GM23338 (cell line): ENCODE results near the gene FIP1L1. TPM values are rescaled to one million over a fixed set of nuclear protein-coding genes. Genes with fewer than 3 reads are reported as not detected.
"Not testable (repeated sequence)": the region's sequence is repeated elsewhere in the genome, so short reads cannot be mapped to it uniquely, and the experiment has no call there.

Experiments used
- ATAC-seq: fragments of 200-7000 bp; cut with Tn5 transposase; 3 replicates; pipeline ENCODE4 v1.9.1; 2020
- DNase-seq: peaks from one replicate; pipeline ENCODE4 v3.0.0-alpha.2; 2015; ENCODE audit warnings: low spot score
- H2AFZ ChIP-seq: fragments of 200-600 bp; sonication (generic); 2 replicates; pipeline ENCODE4 v1.8.0; 2016; ENCODE audit warnings: antibody characterized with exemption, mild to moderate bottlenecking, moderate library complexity
- H3F3A ChIP-seq: fragments of 200-600 bp; sonication (generic); replicated peaks from 2 replicates; pipeline ENCODE4 v1.8.0; 2017; ENCODE audit warnings: antibody characterized with exemption, mixed run types, low read depth
- H3K27ac ChIP-seq: fragments of 200-600 bp; sonication (generic); 2 replicates; pipeline ENCODE4 v1.6.1; 2016; ENCODE audit warnings: low read depth
- H3K27me3 ChIP-seq: fragments of 200-600 bp; sonication (generic); 2 replicates; pipeline ENCODE4 v1.8.0; 2016; ENCODE audit warnings: mild to moderate bottlenecking, mixed run types, moderate library complexity; ENCODE audit not compliant: insufficient read depth
- H3K36me3 ChIP-seq: fragments of 200-600 bp; sonication (generic); 2 replicates; pipeline ENCODE4 v1.8.0; 2016; ENCODE audit warnings: mild to moderate bottlenecking; ENCODE audit not compliant: insufficient read depth
- H3K4me1 ChIP-seq: fragments of 200-600 bp; sonication (generic); 2 replicates; pipeline ENCODE4 v1.8.0; 2016; ENCODE audit warnings: mild to moderate bottlenecking, moderate library complexity; ENCODE audit not compliant: insufficient read depth
- H3K4me2 ChIP-seq: fragments of 200-600 bp; sonication (generic); 2 replicates; pipeline ENCODE4 v1.7.1; 2017; ENCODE audit warnings: mixed run types
- H3K4me3 ChIP-seq: fragments of 200-600 bp; sonication (generic); 2 replicates; pipeline ENCODE4 v1.6.1; 2016; ENCODE audit warnings: mixed run types
- H3K79me2 ChIP-seq: fragments of 200-600 bp; sonication (generic); replicated peaks from 2 replicates; pipeline ENCODE4 v1.8.0; 2017; ENCODE audit warnings: mild to moderate bottlenecking; ENCODE audit not compliant: insufficient read depth
- H3K9me2 ChIP-seq: fragments of 200-600 bp; sonication (generic); 2 replicates; pipeline ENCODE4 v1.8.0; 2017; ENCODE audit not compliant: insufficient read depth
- H4K20me1 ChIP-seq: fragments of 200-600 bp; sonication (generic); replicated peaks from 2 replicates; pipeline ENCODE4 v1.8.0; 2017; ENCODE audit warnings: mild to moderate bottlenecking; ENCODE audit not compliant: insufficient read depth
- H3K27ac Mint-ChIP-seq: 2 replicates; pipeline ENCODE4 v1.8.0; 2020; ENCODE audit warnings: inconsistent platforms, mild to moderate bottlenecking, moderate library complexity, mixed read lengths
- H3K27me3 Mint-ChIP-seq: 3 replicates; pipeline ENCODE4 v1.8.0; 2022; ENCODE audit warnings: low read depth, mild to moderate bottlenecking, moderate library complexity, mixed read lengths, inconsistent platforms; ENCODE audit not compliant: insufficient read depth, poor library complexity
- H3K36me3 Mint-ChIP-seq: 3 replicates; pipeline ENCODE4 v1.8.0; 2021; ENCODE audit warnings: low read depth, mild to moderate bottlenecking, inconsistent platforms, moderate library complexity, mixed read lengths
- H3K4me1 Mint-ChIP-seq: 3 replicates; pipeline ENCODE4 v1.8.0; 2020; ENCODE audit warnings: mild to moderate bottlenecking, inconsistent platforms, mixed read lengths
- H3K4me3 Mint-ChIP-seq: 3 replicates; pipeline ENCODE4 v1.8.0; 2021; ENCODE audit warnings: moderate library complexity, mild to moderate bottlenecking, inconsistent platforms, mixed read lengths
- H3K9me3 Mint-ChIP-seq: 3 replicates; pipeline ENCODE4 v1.8.0; 2020; ENCODE audit warnings: moderate library complexity, mild to moderate bottlenecking, inconsistent platforms, mixed read lengths
- CREB1 ChIP-seq: fragments of 250-450 bp; sonication (Bioruptor Pico); IDR thresholded peaks from 2 replicates; pipeline ENCODE4 v1.5.0; 2020; ENCODE audit warnings: low read depth, mild to moderate bottlenecking, moderate library complexity
- CTCF ChIP-seq, 2 experiments: fragments of 200-600 bp in 1 of 2; sonication (generic) in 1 of 2; conservative IDR thresholded peaks; 2 replicates each; pipeline versions ENCODE4 v1.5.1 to v1.6.1; 2016 to 2017; ENCODE audit warnings: antibody characterized with exemption in 2 of 2, low read depth in 2 of 2, mild to moderate bottlenecking in 2 of 2, moderate library complexity in 1 of 2
- EZH2 ChIP-seq: fragments of 200-600 bp; sonication (generic); IDR thresholded peaks from one replicate; pipeline ENCODE4 v1.8.0; 2017; ENCODE audit warnings: antibody characterized with exemption, mild to moderate bottlenecking, low read depth; ENCODE audit not compliant: unreplicated experiment
- EZH2phosphoT487 ChIP-seq: fragments of 200-600 bp; sonication (generic); IDR thresholded peaks from one replicate; pipeline ENCODE4 v1.8.1; 2018; ENCODE audit warnings: antibody characterized with exemption; ENCODE audit not compliant: unreplicated experiment
- JUNB ChIP-seq: IDR thresholded peaks from one replicate; pipeline ENCODE4 v1.6.1; 2016; ENCODE audit warnings: antibody characterized with exemption; ENCODE audit not compliant: unreplicated experiment
- NANOG ChIP-seq: IDR thresholded peaks from 2 replicates; pipeline ENCODE4 v1.6.1; 2016; ENCODE audit warnings: antibody characterized with exemption, borderline replicate concordance
- POLR2AphosphoS5 ChIP-seq: IDR thresholded peaks from 2 replicates; pipeline ENCODE4 v1.6.1; 2016; ENCODE audit warnings: antibody characterized with exemption, low read depth
- STAT1 ChIP-seq: IDR thresholded peaks from one replicate; pipeline ENCODE4 v1.6.1; 2016; ENCODE audit warnings: antibody characterized with exemption; ENCODE audit not compliant: unreplicated experiment
- polyA plus RNA-seq: library from polyadenylated mRNA; unstranded; fragments of >200 nt; fragmentation: Nextera tagmentation; extraction: Ambion mirVana; gene quantifications from 2 replicates; pipeline ENCODE4 v1.2.1, GENCODE V29; 2016
- total RNA-seq: library from RNA; depleted of rRNA; stranded (reverse); fragments of >200 nt; shearing (Covaris generic); gene quantifications from 2 replicates; pipeline ENCODE4 v1.2.3, GENCODE V29; 2014
- TF ChIP-seq, protein P1 (sequence below): fragments of 250-450 bp; sonication (Bioruptor Pico); IDR thresholded peaks from 2 replicates; pipeline ENCODE4 v1.5.0; 2020; ENCODE audit warnings: mild to moderate bottlenecking, moderate library complexity

The FIP1L1 gene
- total and polyA plus RNA-seq, 2 experiments from 2014 or later, result 43.3 to 54.0 TPM

DNA sequence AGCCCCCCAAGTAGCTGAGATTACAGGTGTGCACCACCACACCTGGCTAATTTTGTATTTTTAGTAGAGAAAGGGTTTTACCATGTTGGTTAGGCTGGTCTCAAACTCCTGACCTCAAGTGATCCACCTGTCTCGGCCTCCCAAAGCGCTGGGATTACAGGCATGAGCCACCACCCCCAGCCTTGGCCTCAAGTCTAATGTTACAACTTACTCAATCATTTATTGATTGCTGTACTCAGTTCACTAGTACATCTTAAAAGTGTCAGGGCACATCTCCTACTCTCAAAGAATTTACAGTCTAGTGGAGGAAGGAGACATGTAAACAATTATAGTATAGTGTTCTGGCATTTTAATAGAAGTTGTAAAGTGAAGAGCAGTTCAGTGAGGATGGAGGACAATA lies 31.0 kb upstream of the FIP1L1 start:
- H4K20me1 ChIP-seq, H3K27ac Mint-ChIP-seq, H3K27me3 Mint-ChIP-seq, H3K4me3 Mint-ChIP-seq, H3K4me1 Mint-ChIP-seq, H3K79me2 ChIP-seq, H3K4me3 ChIP-seq, H3K9me2 ChIP-seq, ATAC-seq, H3K4me2 ChIP-seq, H3K27ac ChIP-seq, H3K36me3 Mint-ChIP-seq, H3K27me3 ChIP-seq, H3K36me3 ChIP-seq, DNase-seq, H3K4me1 ChIP-seq, H2AFZ ChIP-seq, H3F3A ChIP-seq, H3K9me3 Mint-ChIP-seq: not testable (repeated sequence)

- H3K27ac ChIP-seq, result no peak overlapping the region
- no peak for TF ChIP-seq NANOG
- no peak for TF ChIP-seq JUNB
- no peak for TF ChIP-seq STAT1
- TF ChIP-seq CREB1 (CRISPR knock-in tag), result no peak
- TF ChIP-seq EZH2phosphoT487, result no peak
- no peak for TF ChIP-seq CTCF (conservative IDR thresholded peaks at IDR 0.05; ENCODE audit: low read depth in 2 of 2)
- TF ChIP-seq EZH2, result no peak
- TF ChIP-seq, protein P1, sequence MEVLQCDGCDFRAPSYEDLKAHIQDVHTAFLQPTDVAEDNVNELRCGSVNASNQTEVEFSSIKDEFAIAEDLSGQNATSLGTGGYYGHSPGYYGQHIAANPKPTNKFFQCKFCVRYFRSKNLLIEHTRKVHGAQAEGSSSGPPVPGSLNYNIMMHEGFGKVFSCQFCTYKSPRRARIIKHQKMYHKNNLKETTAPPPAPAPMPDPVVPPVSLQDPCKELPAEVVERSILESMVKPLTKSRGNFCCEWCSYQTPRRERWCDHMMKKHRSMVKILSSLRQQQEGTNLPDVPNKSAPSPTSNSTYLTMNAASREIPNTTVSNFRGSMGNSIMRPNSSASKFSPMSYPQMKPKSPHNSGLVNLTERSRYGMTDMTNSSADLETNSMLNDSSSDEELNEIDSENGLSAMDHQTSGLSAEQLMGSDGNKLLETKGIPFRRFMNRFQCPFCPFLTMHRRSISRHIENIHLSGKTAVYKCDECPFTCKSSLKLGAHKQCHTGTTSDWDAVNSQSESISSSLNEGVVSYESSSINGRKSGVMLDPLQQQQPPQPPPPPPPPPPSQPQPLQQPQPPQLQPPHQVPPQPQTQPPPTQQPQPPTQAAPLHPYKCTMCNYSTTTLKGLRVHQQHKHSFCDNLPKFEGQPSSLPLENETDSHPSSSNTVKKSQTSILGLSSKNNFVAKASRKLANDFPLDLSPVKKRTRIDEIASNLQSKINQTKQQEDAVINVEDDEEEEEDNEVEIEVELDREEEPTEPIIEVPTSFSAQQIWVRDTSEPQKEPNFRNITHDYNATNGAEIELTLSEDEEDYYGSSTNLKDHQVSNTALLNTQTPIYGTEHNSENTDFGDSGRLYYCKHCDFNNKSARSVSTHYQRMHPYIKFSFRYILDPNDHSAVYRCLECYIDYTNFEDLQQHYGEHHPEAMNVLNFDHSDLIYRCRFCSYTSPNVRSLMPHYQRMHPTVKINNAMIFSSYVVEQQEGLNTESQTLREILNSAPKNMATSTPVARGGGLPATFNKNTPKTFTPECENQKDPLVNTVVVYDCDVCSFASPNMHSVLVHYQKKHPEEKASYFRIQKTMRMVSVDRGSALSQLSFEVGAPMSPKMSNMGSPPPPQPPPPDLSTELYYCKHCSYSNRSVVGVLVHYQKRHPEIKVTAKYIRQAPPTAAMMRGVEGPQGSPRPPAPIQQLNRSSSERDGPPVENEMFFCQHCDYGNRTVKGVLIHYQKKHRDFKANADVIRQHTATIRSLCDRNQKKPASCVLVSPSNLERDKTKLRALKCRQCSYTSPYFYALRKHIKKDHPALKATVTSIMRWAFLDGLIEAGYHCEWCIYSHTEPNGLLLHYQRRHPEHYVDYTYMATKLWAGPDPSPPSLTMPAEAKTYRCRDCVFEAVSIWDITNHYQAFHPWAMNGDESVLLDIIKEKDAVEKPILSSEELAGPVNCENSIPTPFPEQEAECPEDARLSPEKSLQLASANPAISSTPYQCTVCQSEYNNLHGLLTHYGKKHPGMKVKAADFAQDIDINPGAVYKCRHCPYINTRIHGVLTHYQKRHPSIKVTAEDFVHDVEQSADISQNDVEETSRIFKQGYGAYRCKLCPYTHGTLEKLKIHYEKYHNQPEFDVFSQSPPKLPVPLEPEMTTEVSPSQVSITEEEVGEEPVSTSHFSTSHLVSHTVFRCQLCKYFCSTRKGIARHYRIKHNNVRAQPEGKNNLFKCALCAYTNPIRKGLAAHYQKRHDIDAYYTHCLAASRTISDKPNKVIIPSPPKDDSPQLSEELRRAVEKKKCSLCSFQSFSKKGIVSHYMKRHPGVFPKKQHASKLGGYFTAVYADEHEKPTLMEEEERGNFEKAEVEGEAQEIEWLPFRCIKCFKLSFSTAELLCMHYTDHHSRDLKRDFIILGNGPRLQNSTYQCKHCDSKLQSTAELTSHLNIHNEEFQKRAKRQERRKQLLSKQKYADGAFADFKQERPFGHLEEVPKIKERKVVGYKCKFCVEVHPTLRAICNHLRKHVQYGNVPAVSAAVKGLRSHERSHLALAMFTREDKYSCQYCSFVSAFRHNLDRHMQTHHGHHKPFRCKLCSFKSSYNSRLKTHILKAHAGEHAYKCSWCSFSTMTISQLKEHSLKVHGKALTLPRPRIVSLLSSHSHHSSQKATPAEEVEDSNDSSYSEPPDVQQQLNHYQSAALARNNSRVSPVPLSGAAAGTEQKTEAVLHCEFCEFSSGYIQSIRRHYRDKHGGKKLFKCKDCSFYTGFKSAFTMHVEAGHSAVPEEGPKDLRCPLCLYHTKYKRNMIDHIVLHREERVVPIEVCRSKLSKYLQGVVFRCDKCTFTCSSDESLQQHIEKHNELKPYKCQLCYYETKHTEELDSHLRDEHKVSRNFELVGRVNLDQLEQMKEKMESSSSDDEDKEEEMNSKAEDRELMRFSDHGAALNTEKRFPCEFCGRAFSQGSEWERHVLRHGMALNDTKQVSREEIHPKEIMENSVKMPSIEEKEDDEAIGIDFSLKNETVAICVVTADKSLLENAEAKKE (CRISPR knock-in tag), result no peak
- no peak for TF ChIP-seq POLR2AphosphoS5
Measured at GRCh38 chr4:53346920-53347852, 30.3 kb upstream of the FIP1L1 start.

More at GRCh38 chr4:53346920-53347852, 30.3 kb upstream of the FIP1L1 start:
- no peaks in the 10 kb centered on the region for H3F3A ChIP-seq
- no peaks in the 10 kb centered on the region for H4K20me1 ChIP-seq
- ATAC-seq (no peak), DNase-seq (no peak)
- H3K4me3 ChIP-seq, result no peak overlapping the region
- H3K27me3 Mint-ChIP-seq, result peaks cover 2% of the 10 kb centered on the region
- no peaks in the 10 kb centered on the region for H3K9me2 ChIP-seq
- H3K4me2 ChIP-seq, result no peak overlapping the region
- no peaks in the 10 kb centered on the region for H3K27me3 ChIP-seq
- H3K4me1 ChIP-seq, result no peaks in the 10 kb centered on the region
- peaks cover 5% of the 10 kb centered on the region; the same call in 1 of the 3 replicates for H3K9me3 Mint-ChIP-seq
- H3K4me3 Mint-ChIP-seq, result no peak overlapping the region
- H3K79me2 ChIP-seq, result no peaks in the 10 kb centered on the region
- H3K4me1 Mint-ChIP-seq, result no peaks in the 10 kb centered on the region
- H3K36me3 Mint-ChIP-seq, result peaks cover 7% of the 10 kb centered on the region
- H2AFZ ChIP-seq, result no peak overlapping the region
- no peak overlapping the region for H3K27ac Mint-ChIP-seq
- H3K36me3 ChIP-seq, result no peaks in the 10 kb centered on the region
